PC-3 (cell line): ENCODE data around the gene CBX6. TPM values are rescaled to one million over a fixed set of nuclear protein-coding genes. Genes with fewer than 3 reads are reported as not detected.

Experiments used
- ATAC-seq: fragments of 200-7000 bp; cut with Tn5 transposase; 2 replicates; pipeline ENCODE4 v1.9.1; 2020; ENCODE audit warnings: mild to moderate bottlenecking, moderate library complexity
- BruUV-seq: library from RNA; stranded (reverse); fragments of 400-500 nt; replicated peaks from 2 replicates; lab custom pipeline; 2021; lab: Mats Ljungman, UMichigan
- CTCF ChIA-PET: fragments of 300-600 bp; sonication (Branson Sonifier 250); formaldehyde crosslinking; loops from one replicate; lab custom pipeline; 2022; ENCODE audit warnings: antibody characterized with exemption; lab: Charles Lee
- POLR2A ChIA-PET: fragments of 300-600 bp; sonication (Branson Sonifier 250); formaldehyde crosslinking; loops from one replicate; lab custom pipeline; 2022; ENCODE audit warnings: antibody characterized with exemption; ENCODE audit not compliant: unreplicated experiment; lab: Charles Lee
- DNase-seq: peaks from one replicate; pipeline ENCODE4 v3.0.0-alpha.2; 2015
- H2AFZ ChIP-seq: fragments of 300-600 bp; sonication (generic); 2 replicates; pipeline ENCODE4 v1.6.0; 2016; ENCODE audit warnings: antibody characterized with exemption, low read length
- H3F3A ChIP-seq: fragments of 300-600 bp; sonication (generic); one replicate; pipeline ENCODE4 v1.6.0; 2017; ENCODE audit warnings: antibody characterized with exemption, low read length, control low read depth, mild to moderate bottlenecking; ENCODE audit not compliant: unreplicated experiment
- H3K27ac ChIP-seq: fragments of 300-600 bp; sonication (generic); 2 replicates; pipeline ENCODE4 v1.5.1; 2016; ENCODE audit warnings: mild to moderate bottlenecking, low read length
- H3K27me3 ChIP-seq: fragments of 300-600 bp; sonication (generic); 2 replicates; pipeline ENCODE4 v1.6.1; 2016; ENCODE audit warnings: low read length, mixed read lengths
- H3K36me3 ChIP-seq: fragments of 300-600 bp; sonication (generic); 2 replicates; pipeline ENCODE4 v1.6.1; 2016; ENCODE audit warnings: low read depth, mixed run types, low read length, mixed read lengths
- H3K4me1 ChIP-seq: fragments of 300-600 bp; sonication (generic); 2 replicates; pipeline ENCODE4 v1.5.1; 2016; ENCODE audit warnings: low read length; ENCODE audit not compliant: insufficient read depth
- H3K4me2 ChIP-seq: fragments of 300-600 bp; sonication (generic); 2 replicates; pipeline ENCODE4 v1.6.0; 2016; ENCODE audit warnings: low read length
- H3K4me3 ChIP-seq: fragments of 300-600 bp; sonication (generic); 2 replicates; pipeline ENCODE4 v1.5.1; 2016; ENCODE audit warnings: mild to moderate bottlenecking, low read length, mixed read lengths
- H3K79me2 ChIP-seq: fragments of 300-600 bp; sonication (generic); 2 replicates; pipeline ENCODE4 v1.6.1; 2017; ENCODE audit warnings: low read length, mixed read lengths
- H3K9ac ChIP-seq: fragments of 300-600 bp; sonication (generic); 2 replicates; pipeline ENCODE4 v1.6.0; 2016; ENCODE audit warnings: mild to moderate bottlenecking, low read length
- H3K9me2 ChIP-seq: fragments of 300-600 bp; sonication (generic); replicated peaks from 2 replicates; pipeline ENCODE4 v1.6.1; 2016; ENCODE audit warnings: mixed run types, low read length, mixed read lengths
- H3K9me3 ChIP-seq: fragments of 300-600 bp; sonication (generic); 2 replicates; pipeline ENCODE4 v1.6.1; 2016; ENCODE audit warnings: low read length, mixed read lengths
- H4K20me1 ChIP-seq: fragments of 300-600 bp; sonication (generic); 2 replicates; pipeline ENCODE4 v1.6.1; 2016; ENCODE audit warnings: low read length, mixed read lengths
- EZH2 ChIP-seq: fragments of 300-600 bp; sonication (generic); IDR thresholded peaks from one replicate; pipeline ENCODE4 v1.6.1; 2017; ENCODE audit warnings: antibody characterized with exemption, mild to moderate bottlenecking, low read length; ENCODE audit not compliant: unreplicated experiment
- EZH2phosphoT487 ChIP-seq: fragments of 300-600 bp; sonication (generic); IDR thresholded peaks from 2 replicates; pipeline ENCODE4 v1.6.1; 2018; ENCODE audit warnings: mild to moderate bottlenecking, antibody characterized with exemption, low read length, borderline replicate concordance
- intact Hi-C: fragments of 100-400 bp; cut with micrococcal nuclease; formaldehyde crosslinking; loops from 2 replicates; pipeline ENCODE4 v1.9.0; 2023
- total RNA-seq: library from RNA; depleted of rRNA; stranded (reverse); fragments of >200 nt; gene quantifications from 2 replicates; pipeline ENCODE4 v1.2.3, GENCODE V29; 2014
- TF ChIP-seq, protein P1 (sequence below): fragments of 300-600 bp; sonication (generic); conservative IDR thresholded peaks from 2 replicates; pipeline ENCODE4 v1.5.1; 2017; ENCODE audit warnings: antibody characterized with exemption, low read depth, mild to moderate bottlenecking, low read length

Gene CBX6
- total RNA-seq, 1 experiment from 2014 or later: 37.5 TPM

DNA sequence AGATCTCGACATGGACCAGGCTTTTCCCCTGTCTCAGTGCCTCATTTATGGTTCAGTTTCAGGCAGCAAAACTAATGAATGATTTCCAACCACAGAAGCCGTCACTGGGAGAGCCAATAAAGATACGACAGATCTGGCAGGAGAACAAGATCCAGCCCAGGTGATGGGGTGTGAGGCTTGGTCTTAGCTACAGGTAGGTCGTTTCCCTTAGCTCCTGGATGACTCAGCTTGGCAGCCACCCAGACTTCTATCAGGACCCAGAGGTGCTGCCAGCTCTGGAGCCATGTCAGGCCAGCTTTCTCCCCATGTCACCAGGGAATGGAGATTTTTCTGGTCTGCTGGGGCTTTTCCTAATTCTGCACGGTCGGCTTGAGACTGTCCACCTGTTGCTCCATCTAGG lies 49.1 kb upstream of the CBX6 start:
- H3F3A ChIP-seq: peaks cover 6% of the 10 kb centered on the region
- H3K4me2 ChIP-seq: 0 out of 2 replicates have a peak overlapping the region, but pooled peaks have one; percentile 3
- ChIA-PET POLR2A (no interaction called here), CTCF (interaction anchor here (0.6 kb wide), 1 partner anchor 151 kb away, joined by 3 read pairs; no protein-coding TSS in a partner anchor)
- peak; percentile 92 for DNase-seq
- peaks cover 40% of the 10 kb centered on the region for H3K4me1 ChIP-seq
- H3K27me3 ChIP-seq: no peaks in the 10 kb centered on the region
- H3K27ac ChIP-seq: 0 out of 2 replicates have a peak overlapping the region, but pooled peaks have one; percentile 24
- no peak overlapping the region for H2AFZ ChIP-seq
- TF ChIP-seq EZH2phosphoT487 (no peak), EZH2 (no peak)
- TF ChIP-seq, protein P1, sequence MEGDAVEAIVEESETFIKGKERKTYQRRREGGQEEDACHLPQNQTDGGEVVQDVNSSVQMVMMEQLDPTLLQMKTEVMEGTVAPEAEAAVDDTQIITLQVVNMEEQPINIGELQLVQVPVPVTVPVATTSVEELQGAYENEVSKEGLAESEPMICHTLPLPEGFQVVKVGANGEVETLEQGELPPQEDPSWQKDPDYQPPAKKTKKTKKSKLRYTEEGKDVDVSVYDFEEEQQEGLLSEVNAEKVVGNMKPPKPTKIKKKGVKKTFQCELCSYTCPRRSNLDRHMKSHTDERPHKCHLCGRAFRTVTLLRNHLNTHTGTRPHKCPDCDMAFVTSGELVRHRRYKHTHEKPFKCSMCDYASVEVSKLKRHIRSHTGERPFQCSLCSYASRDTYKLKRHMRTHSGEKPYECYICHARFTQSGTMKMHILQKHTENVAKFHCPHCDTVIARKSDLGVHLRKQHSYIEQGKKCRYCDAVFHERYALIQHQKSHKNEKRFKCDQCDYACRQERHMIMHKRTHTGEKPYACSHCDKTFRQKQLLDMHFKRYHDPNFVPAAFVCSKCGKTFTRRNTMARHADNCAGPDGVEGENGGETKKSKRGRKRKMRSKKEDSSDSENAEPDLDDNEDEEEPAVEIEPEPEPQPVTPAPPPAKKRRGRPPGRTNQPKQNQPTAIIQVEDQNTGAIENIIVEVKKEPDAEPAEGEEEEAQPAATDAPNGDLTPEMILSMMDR: no peak
- no peak overlapping the region for H3K4me3 ChIP-seq
- H3K9ac ChIP-seq: no peak overlapping the region
- intact Hi-C loops: loop anchor here (10.0 kb wide), 1 partner anchor 64 kb away; the partner anchor contains the start of gene APOBEC3B
- no peaks in the 10 kb centered on the region for H3K9me2 ChIP-seq
- H3K79me2 ChIP-seq: no peaks in the 10 kb centered on the region
- no peak for ATAC-seq
- H3K9me3 ChIP-seq: no peaks in the 10 kb centered on the region
- no TSS peak for BruUV-seq
- no peaks in the 10 kb centered on the region for H3K36me3 ChIP-seq
- no peaks in the 10 kb centered on the region for H4K20me1 ChIP-seq

DNA sequence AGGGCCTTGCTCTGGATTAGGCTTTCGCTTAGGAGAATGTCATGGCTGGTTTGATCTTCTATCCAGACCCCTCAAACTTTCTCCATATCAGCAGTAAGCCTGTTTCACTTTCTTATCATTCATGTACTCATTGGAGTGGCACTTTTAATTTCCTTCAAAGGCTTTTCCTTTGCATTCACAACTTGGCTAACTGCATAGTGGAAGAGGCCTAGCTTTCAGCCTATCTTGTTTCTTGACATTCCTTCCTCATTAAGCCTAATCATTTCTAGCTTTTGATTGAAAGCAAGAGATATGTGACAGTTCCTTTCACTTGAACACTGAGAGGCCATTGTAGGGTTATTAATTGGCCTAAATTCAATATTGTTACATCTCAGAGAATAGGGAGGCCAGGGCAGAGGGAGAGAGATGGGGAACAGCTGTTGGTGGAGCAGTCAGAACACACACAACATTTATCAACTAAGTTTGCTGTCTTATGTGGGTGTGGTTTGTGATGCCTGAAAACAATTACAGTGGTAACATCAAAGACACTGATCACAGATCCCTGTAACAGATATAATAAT lies 47.7 kb upstream of the CBX6 start:
- H3F3A ChIP-seq: peaks cover 6% of the 10 kb centered on the region
- H3K27ac ChIP-seq: no peak overlapping the region
- no peaks in the 10 kb centered on the region for H4K20me1 ChIP-seq
- H3K9me3 ChIP-seq: no peaks in the 10 kb centered on the region
- H3K4me2 ChIP-seq: no peak overlapping the region
- intact Hi-C loops: loop anchor here (10.0 kb wide), 1 partner anchor 65 kb away; the partner anchor contains the start of gene APOBEC3B
- ATAC-seq (no peak), DNase-seq (no peak)
- no peaks in the 10 kb centered on the region for H3K27me3 ChIP-seq
- H3K9ac ChIP-seq: no peak overlapping the region
- ChIA-PET CTCF (no interaction called here), POLR2A (no interaction called here)
- TF ChIP-seq EZH2phosphoT487 (no peak), EZH2 (no peak)
- TF ChIP-seq, protein P1: no peak
- H3K9me2 ChIP-seq: no peaks in the 10 kb centered on the region
- H3K4me3 ChIP-seq: no peak overlapping the region
- H3K79me2 ChIP-seq: no peaks in the 10 kb centered on the region
- peaks cover 28% of the 10 kb centered on the region for H3K4me1 ChIP-seq
- BruUV-seq: no TSS peak
- no peaks in the 10 kb centered on the region for H3K36me3 ChIP-seq
- no peak overlapping the region for H2AFZ ChIP-seq

DNA sequence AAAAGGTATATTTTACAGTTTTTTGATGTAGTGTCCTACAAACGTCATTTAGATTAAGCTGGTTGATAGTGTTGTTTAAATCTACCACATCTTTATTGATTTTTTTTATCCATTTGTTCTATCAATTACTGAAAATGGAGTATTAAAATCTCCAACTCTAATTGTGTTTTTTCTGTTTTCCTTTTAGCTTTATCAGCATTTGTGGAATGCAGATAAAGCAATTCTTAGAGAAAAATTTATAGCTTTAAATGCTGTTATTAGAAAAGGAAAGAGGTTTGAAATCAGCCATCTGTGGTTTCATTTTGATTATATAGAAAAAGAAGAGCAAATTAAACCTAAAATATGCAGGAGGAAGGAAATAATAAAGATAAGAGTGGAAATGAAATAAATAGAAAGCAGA lies 39.4 kb upstream of the CBX6 start:
- no peaks in the 10 kb centered on the region for H3K79me2 ChIP-seq
- no peaks in the 10 kb centered on the region for H3K27me3 ChIP-seq
- H3K4me1 ChIP-seq: no peaks in the 10 kb centered on the region
- H3F3A ChIP-seq: no peaks in the 10 kb centered on the region
- H3K9me3 ChIP-seq: no peaks in the 10 kb centered on the region
- ATAC-seq (no peak), DNase-seq (no peak)
- no peak overlapping the region for H3K9ac ChIP-seq
- H2AFZ ChIP-seq: no peak overlapping the region
- no peak overlapping the region for H3K4me2 ChIP-seq
- POLR2A ChIA-PET: no interaction called here
- no peaks in the 10 kb centered on the region for H3K36me3 ChIP-seq
- CTCF ChIA-PET: no interaction called here
- H3K4me3 ChIP-seq: no peak overlapping the region
- H4K20me1 ChIP-seq: no peaks in the 10 kb centered on the region
- BruUV-seq: no TSS peak
- H3K27ac ChIP-seq: no peak overlapping the region
- intact Hi-C loops: no loop called here
- TF ChIP-seq EZH2 (no peak), EZH2phosphoT487 (no peak)
- TF ChIP-seq, protein P1: no peak
- H3K9me2 ChIP-seq: no peaks in the 10 kb centered on the region
